Peyer's patch (tissue), 4 donors: ENCODE results near the gene CBX8.

Experiments
- CTCF ChIP-seq, 6 experiments: fragments of 450-650 bp in 4 of 6; fragments of 200-600 bp in 2 of 6; sonication (generic) in 1 of 6; IDR thresholded peaks; one replicate each; pipeline ENCODE4 v1.5.1; 2017 to 2019; ENCODE audit warnings: antibody characterized with exemption in 6 of 6, mild to moderate bottlenecking in 3 of 6, moderate library complexity in 1 of 6
- POLR2A ChIP-seq, 2 donors: fragments of 450-650 bp; IDR thresholded peaks; one replicate each; pipeline ENCODE4 v1.5.1; 2017; ENCODE audit warnings: antibody characterized with exemption in 2 of 2, mild to moderate bottlenecking in 2 of 2, moderate library complexity in 2 of 2

GRCh38 chr17:79803421-79803996 lies 6.6 kb upstream of the CBX8 start:
- TF ChIP-seq CTCF (IDR thresholded peaks at IDR 0.05) (no peak), POLR2A (IDR thresholded peaks at IDR 0.05) (no peak)
